HepG2 (cell line): ENCODE results near the gene BYSL.

Source experiments
- ADNP ChIP-seq: sonication (generic); formaldehyde crosslinking; IDR thresholded peaks from 2 replicates; pipeline ENCODE4 v1.4.0; 2020; ENCODE audit warnings: missing genetic modification reagents
- CTCF ChIP-seq: sonication (generic); formaldehyde crosslinking; IDR thresholded peaks from 2 replicates; pipeline ENCODE4 v1.5.0; 2020; ENCODE audit warnings: mild to moderate bottlenecking, missing genetic modification reagents, moderate library complexity
- EZH2 ChIP-seq: conservative IDR thresholded peaks from 2 replicates; pipeline ENCODE4 v1.6.1; 2012; ENCODE audit warnings: mild to moderate bottlenecking, low read depth, low read length, moderate library complexity
- FUBP1 ChIP-seq: sonication (generic); formaldehyde crosslinking; IDR thresholded peaks from 2 replicates; pipeline ENCODE4 v1.5.1; 2020; ENCODE audit warnings: missing genetic modification reagents, mild to moderate bottlenecking, borderline replicate concordance
- GABPA ChIP-seq, 2 experiments: IDR thresholded peaks; 2 replicates each; pipeline ENCODE4 v1.6.1; 2011 to 2016; ENCODE audit warnings: low read depth in 2 of 2, low read length in 1 of 2, missing biosample characterization in 1 of 2, missing genetic modification characterization in 1 of 2
- MTF2 ChIP-seq: sonication (generic); formaldehyde crosslinking; IDR thresholded peaks from 2 replicates; pipeline ENCODE4 v1.5.0; 2020; ENCODE audit warnings: missing genetic modification reagents, borderline replicate concordance
- ZBTB2 ChIP-seq: sonication (generic); formaldehyde crosslinking; IDR thresholded peaks from 2 replicates; pipeline ENCODE4 v1.8.0; 2022; ENCODE audit warnings: low read depth, missing genetic modification reagents
- ZNF383 ChIP-seq: sonication (generic); formaldehyde crosslinking; IDR thresholded peaks from 2 replicates; pipeline ENCODE4 v1.4.0; 2020; ENCODE audit warnings: missing genetic modification reagents, mild to moderate bottlenecking, borderline replicate concordance
- ZNF639 ChIP-seq: conservative IDR thresholded peaks from 2 replicates; pipeline ENCODE4 v1.6.1; 2018; ENCODE audit warnings: missing genetic modification reagents
- ZNF704 ChIP-seq: sonication (generic); formaldehyde crosslinking; IDR thresholded peaks from 2 replicates; pipeline ENCODE4 v1.8.1; 2023; ENCODE audit warnings: mild to moderate bottlenecking, inconsistent platforms, moderate library complexity, missing genetic modification reagents, borderline replicate concordance

- TF ChIP-seq ADNP (CRISPR knock-in tag) (no peak), EZH2 (no peak), MTF2 (CRISPR knock-in tag) (no peak), ZNF704 (no peak), ZBTB2 (CRISPR knock-in tag) (no peak), ZNF639 (CRISPR knock-in tag) (no peak), ZNF383 (CRISPR knock-in tag) (no peak), FUBP1 (CRISPR knock-in tag) (no peak), GABPA (IDR thresholded peaks at IDR 0.05; ENCODE audit: low read depth, low read length) (no peak), GABPA (CRISPR knock-in tag; IDR thresholded peaks at IDR 0.05; ENCODE audit: low read depth) (no peak), CTCF (CRISPR knock-in tag) (no peak)
These were observed 8.6 kb downstream of the BYSL start for GRCh38 chr6:41929924-41930323.
